Tibial nerve (tissue), 4 donors: ENCODE data around the gene KLHL17. TPM values are rescaled to one million over a fixed set of nuclear protein-coding genes. Genes with fewer than 3 reads are reported as not detected.

Source experiments
- DNase-seq, 2 donors: peaks; one replicate each; pipeline ENCODE4 v3.0.0-alpha.2; 2019; ENCODE audit warnings: low spot score in 2 of 2
- H3K27ac ChIP-seq, 4 donors: fragments of 200-600 bp; sonication (generic) in 3 of 4; one replicate each; pipeline ENCODE4 v1.5.1; 2017 to 2019; ENCODE audit warnings: mild to moderate bottlenecking in 1 of 4
- H3K27me3 ChIP-seq, 2 donors: fragments of 200-600 bp; sonication (generic) in 1 of 2; one replicate each; pipeline versions ENCODE4 v1.5.1 to v1.6.0; 2017 to 2019
- H3K36me3 ChIP-seq, 3 donors: fragments of 200-600 bp; sonication (generic); one replicate each; pipeline ENCODE4 v1.5.1; 2018 to 2019
- H3K4me1 ChIP-seq, 4 donors: fragments of 200-600 bp; sonication (generic) in 3 of 4; one replicate each; pipeline ENCODE4 v1.5.1; 2017 to 2019
- H3K4me3 ChIP-seq, 4 donors: fragments of 200-600 bp; sonication (generic) in 3 of 4; one replicate each; pipeline ENCODE4 v1.5.1; 2017 to 2019; ENCODE audit warnings: mild to moderate bottlenecking in 1 of 4, moderate library complexity in 1 of 4
- H3K9me3 ChIP-seq, 4 donors: fragments of 200-600 bp; sonication (generic) in 3 of 4; one replicate each; pipeline ENCODE4 v1.5.1; 2017 to 2019
- EP300 ChIP-seq, 2 donors: sonication (generic); formaldehyde crosslinking; IDR thresholded peaks; one replicate each; pipeline ENCODE4 v1.6.1; 2017; ENCODE audit warnings: antibody characterized with exemption in 2 of 2, mild to moderate bottlenecking in 1 of 2
- POLR2A ChIP-seq, 2 donors: fragments of 450-650 bp; IDR thresholded peaks; one replicate each; pipeline ENCODE4 v1.6.1; 2017; ENCODE audit warnings: antibody characterized with exemption in 2 of 2, mild to moderate bottlenecking in 2 of 2, moderate library complexity in 2 of 2
- WGBS, 2 donors: methylation state at CpG; one replicate each; pipeline ENCODE4 v1.1.5; 2018; 5-methylcytosine and 5-hydroxymethylcytosine counted together
- total RNA-seq, 4 donors: library from RNA; depleted of rRNA; stranded (reverse); fragments of >200 nt; gene quantifications; one replicate each; pipeline ENCODE4 v1.1.0, GENCODE V29; 2016
- TF ChIP-seq, protein P1 (sequence below), 5 experiments: fragments of 200-600 bp in 3 of 5; fragments of 450-650 bp in 2 of 5; sonication (generic) in 3 of 5; IDR thresholded peaks; one replicate each; pipeline ENCODE4 v1.5.1; 2016 to 2019; ENCODE audit warnings: antibody characterized with exemption in 5 of 5, mild to moderate bottlenecking in 3 of 5, moderate library complexity in 2 of 5

KLHL17 gene
- total RNA-seq, 4 donors from 2014 or later: 4.2 to 19.2 (median 11.9) TPM

DNA sequence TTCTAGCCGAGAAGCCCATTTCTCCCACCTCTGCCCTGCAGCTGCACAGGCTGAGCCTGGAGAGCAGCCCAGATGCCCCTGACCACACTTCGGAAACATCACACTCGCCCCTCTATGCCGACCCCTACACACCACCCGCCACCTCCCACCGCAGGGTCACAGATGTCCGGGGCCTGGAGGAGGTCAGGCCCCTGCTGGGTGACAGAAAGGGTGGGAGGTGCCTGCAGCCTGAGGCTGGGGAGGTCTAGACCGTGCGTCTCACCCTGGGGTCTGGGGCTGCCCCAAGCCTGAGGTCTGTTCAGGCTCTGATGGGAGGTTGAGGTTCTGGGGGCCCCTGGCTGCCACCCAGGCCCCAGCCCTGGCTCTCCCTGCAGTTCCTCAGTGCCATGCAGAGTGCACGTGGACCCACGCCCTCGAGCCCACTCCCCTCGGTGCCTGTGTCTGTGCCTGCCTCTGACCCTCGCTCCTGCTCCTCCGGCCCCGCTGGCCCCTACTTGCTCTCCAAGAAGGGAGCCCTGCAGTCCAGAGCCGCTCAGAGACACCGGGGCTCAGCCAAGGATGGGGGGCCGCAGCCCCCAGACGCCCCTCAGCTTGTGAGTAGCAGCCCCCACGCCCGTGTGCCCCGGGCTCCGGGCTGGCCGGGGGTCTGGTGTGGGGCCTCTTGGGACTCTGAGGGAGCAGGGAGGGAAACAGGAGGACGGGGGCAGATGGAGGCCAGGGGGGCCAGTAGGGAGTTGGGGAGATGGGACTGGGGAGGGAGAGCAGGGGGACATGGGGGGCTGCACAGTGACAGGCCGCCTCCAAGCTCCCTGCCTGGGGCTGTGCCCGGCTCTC is 13.3 kb downstream of the KLHL17 start:
- Histone ChIP-seq H3K27ac (no peak overlapping the region), H3K4me1 (peaks cover 0 to 8% (median 0%) of the 10 kb centered on the region in 4 donors), H3K4me3 (no peak overlapping the region), H3K27me3 (peaks cover 2 to 74% of the 10 kb centered on the region in 2 donors), H3K36me3 (no peaks in the 10 kb centered on the region), H3K9me3 (no peaks in the 10 kb centered on the region)
- WGBS, 2 donors: 70 to 71% methylated on average over 27 to 28 of the region's 28 CpGs
- TF ChIP-seq, protein P1, sequence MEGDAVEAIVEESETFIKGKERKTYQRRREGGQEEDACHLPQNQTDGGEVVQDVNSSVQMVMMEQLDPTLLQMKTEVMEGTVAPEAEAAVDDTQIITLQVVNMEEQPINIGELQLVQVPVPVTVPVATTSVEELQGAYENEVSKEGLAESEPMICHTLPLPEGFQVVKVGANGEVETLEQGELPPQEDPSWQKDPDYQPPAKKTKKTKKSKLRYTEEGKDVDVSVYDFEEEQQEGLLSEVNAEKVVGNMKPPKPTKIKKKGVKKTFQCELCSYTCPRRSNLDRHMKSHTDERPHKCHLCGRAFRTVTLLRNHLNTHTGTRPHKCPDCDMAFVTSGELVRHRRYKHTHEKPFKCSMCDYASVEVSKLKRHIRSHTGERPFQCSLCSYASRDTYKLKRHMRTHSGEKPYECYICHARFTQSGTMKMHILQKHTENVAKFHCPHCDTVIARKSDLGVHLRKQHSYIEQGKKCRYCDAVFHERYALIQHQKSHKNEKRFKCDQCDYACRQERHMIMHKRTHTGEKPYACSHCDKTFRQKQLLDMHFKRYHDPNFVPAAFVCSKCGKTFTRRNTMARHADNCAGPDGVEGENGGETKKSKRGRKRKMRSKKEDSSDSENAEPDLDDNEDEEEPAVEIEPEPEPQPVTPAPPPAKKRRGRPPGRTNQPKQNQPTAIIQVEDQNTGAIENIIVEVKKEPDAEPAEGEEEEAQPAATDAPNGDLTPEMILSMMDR (IDR thresholded peaks at IDR 0.05): no peak
- no peak for DNase-seq

DNA sequence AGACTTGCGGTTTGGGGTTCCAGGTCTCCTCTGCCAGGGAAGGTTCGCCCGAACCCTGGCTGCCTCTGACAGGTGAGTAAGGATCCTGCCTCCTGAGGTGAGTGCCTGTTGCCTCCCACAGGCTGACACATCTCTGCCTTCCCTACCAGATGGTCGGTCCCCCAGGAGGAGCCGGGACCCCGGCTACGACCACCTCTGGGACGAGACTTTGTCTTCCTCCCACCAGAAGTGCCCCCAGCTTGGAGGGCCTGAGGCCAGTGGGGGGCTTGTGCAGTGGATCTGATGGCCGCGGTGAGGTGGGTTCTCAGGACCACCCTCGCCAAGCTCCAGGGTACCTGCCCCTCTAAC is 13.9 kb downstream of the KLHL17 start:
- 70 to 85% methylated on average over 3 to 11 of the region's 11 CpGs for WGBS, 2 donors

GRCh38 chr1:974687-975328 is 14.4 kb downstream of the KLHL17 start:
- Histone ChIP-seq H3K27ac (no peak overlapping the region), H3K36me3 (no peaks in the 10 kb centered on the region), H3K4me3 (no peak overlapping the region), H3K9me3 (no peaks in the 10 kb centered on the region), H3K27me3 (peaks cover 2 to 66% of the 10 kb centered on the region in 2 donors), H3K4me1 (peaks cover 0 to 8% (median 0%) of the 10 kb centered on the region in 4 donors)
- WGBS, 2 donors: 52 to 57% methylated on average over 16 to 17 of the region's 17 CpGs
- no peak for TF ChIP-seq EP300 (IDR thresholded peaks at IDR 0.05)
- TF ChIP-seq POLR2A (IDR thresholded peaks at IDR 0.05): no peak
- TF ChIP-seq, protein P1 (IDR thresholded peaks at IDR 0.05): no peak
- DNase-seq: no peak

More for the DNA sequence above, 13.9 kb downstream of the KLHL17 start:
- peaks cover 2 to 68% of the 10 kb centered on the region in 2 donors for H3K27me3 ChIP-seq
- no peak for DNase-seq
- no peaks in the 10 kb centered on the region for H3K9me3 ChIP-seq
- H3K27ac ChIP-seq: no peak overlapping the region
- H3K4me1 ChIP-seq: peaks cover 0 to 8% (median 0%) of the 10 kb centered on the region in 4 donors
- TF ChIP-seq POLR2A (IDR thresholded peaks at IDR 0.05): no peak
- TF ChIP-seq EP300 (IDR thresholded peaks at IDR 0.05): no peak
- TF ChIP-seq, protein P1 (IDR thresholded peaks at IDR 0.05): no peak
- H3K36me3 ChIP-seq: no peaks in the 10 kb centered on the region
- no peak overlapping the region for H3K4me3 ChIP-seq

GRCh38 chr1:975365-975764 is 15.0 kb downstream of the KLHL17 start:
- no peak overlapping the region for H3K4me3 ChIP-seq
- peaks cover 0 to 8% (median 0%) of the 10 kb centered on the region in 4 donors for H3K4me1 ChIP-seq
- WGBS, 2 donors: 50 to 72% methylated on average over 4 to 6 of the region's 9 CpGs
- H3K36me3 ChIP-seq: no peaks in the 10 kb centered on the region
- no peaks in the 10 kb centered on the region for H3K9me3 ChIP-seq
- no peak overlapping the region for H3K27ac ChIP-seq
- no peak for TF ChIP-seq POLR2A (IDR thresholded peaks at IDR 0.05)
- TF ChIP-seq, protein P1 (IDR thresholded peaks at IDR 0.05): no peak
- TF ChIP-seq EP300 (IDR thresholded peaks at IDR 0.05): no peak
- peaks cover 2 to 61% of the 10 kb centered on the region in 2 donors for H3K27me3 ChIP-seq
- DNase-seq: no peak
